ENCODE results near the gene PCDHB10. TPM values are rescaled to one million over a fixed set of nuclear protein-coding genes. Genes with fewer than 3 reads are reported as not detected.

Gene PCDHB10
- 12.9 TPM for total RNA-seq

GRCh38 chr5:141192110-141192725 lies at the start of gene PCDHB10:
Gene PCDHB10, plus strand, starts transcription at chr5:141192353. Its CDS starts 200 bp downstream, at chr5:141192553.

GRCh38 chr5:141149812-141150211 lies 42.3 kb upstream of the PCDHB10 start, which contains the start of gene PCDHB6:
Gene PCDHB6, plus strand, starts transcription at chr5:141150057. Its CDS starts 201 bp downstream, at chr5:141150258.

GRCh38 chr5:141172381-141173204 lies 19.6 kb upstream of the PCDHB10 start, which contains the start of gene PCDHB7:
Gene PCDHB7, plus strand, starts transcription at chr5:141172644. Its CDS starts 192 bp downstream, at chr5:141172836.

GRCh38 chr5:141177577-141178191 lies 14.5 kb upstream of the PCDHB10 start, which contains the start of gene PCDHB8:
Gene PCDHB8, plus strand, starts transcription at chr5:141177790. Its CDS starts 245 bp downstream, at chr5:141178035.

GRCh38 chr5:141182248-141182647 lies 9.9 kb upstream of the PCDHB10 start, which contains the start of gene PCDHB16:
Gene PCDHB16, plus strand, starts transcription at chr5:141182387. Its CDS starts 173 bp downstream, at chr5:141182560.

GRCh38 chr5:141186897-141187512 lies 5.1 kb upstream of the PCDHB10 start, which contains the start of gene PCDHB9:
Gene PCDHB9, plus strand, starts transcription at chr5:141187161. Its CDS starts 158 bp downstream, at chr5:141187319.

GRCh38 chr5:141199359-141200235 lies 7.4 kb downstream of the PCDHB10 start, which contains the start of gene PCDHB11:
Gene PCDHB11, plus strand, starts transcription at chr5:141199627. Its CDS starts 148 bp downstream, at chr5:141199775.

GRCh38 chr5:141208478-141208877 lies 16.3 kb downstream of the PCDHB10 start, which contains the start of gene PCDHB12:
Gene PCDHB12, plus strand, starts transcription at chr5:141208719. Its CDS starts 189 bp downstream, at chr5:141208908.

GRCh38 chr5:141213656-141214339 lies 21.6 kb downstream of the PCDHB10 start, which contains the start of gene PCDHB13:
Gene PCDHB13, plus strand, starts transcription at chr5:141213919. Its CDS starts 205 bp downstream, at chr5:141214124.

GRCh38 chr5:141223112-141223783 lies 31.1 kb downstream of the PCDHB10 start, which contains the start of gene PCDHB14:
Gene PCDHB14, plus strand, starts transcription at chr5:141223343. Its CDS starts 163 bp downstream, at chr5:141223506.

Other genes starting within 250 kb of the PCDHB10 start
- 39.0 TPM for gene PCDHAC2, start 225.9 kb upstream of the PCDHB10 start, total RNA-seq
- 0.05 TPM for gene PCDHB1, start 141.0 kb upstream of the PCDHB10 start, total RNA-seq
- gene PCDHB2, start 97.7 kb upstream of the PCDHB10 start, total RNA-seq = 8.3 TPM
- gene PCDHB3, start 91.9 kb upstream of the PCDHB10 start, total RNA-seq = 10.6 TPM
- gene PCDHB4, start 70.5 kb upstream of the PCDHB10 start, total RNA-seq = 4.5 TPM
- gene PCDHB5, start 57.1 kb upstream of the PCDHB10 start, total RNA-seq = 8.4 TPM
- 2.0 TPM for gene PCDHB6, start 42.3 kb upstream of the PCDHB10 start, total RNA-seq
- gene PCDHB7, start 19.7 kb upstream of the PCDHB10 start, total RNA-seq = 7.9 TPM
- 3.4 TPM for gene PCDHB8, start 14.6 kb upstream of the PCDHB10 start, total RNA-seq
- gene PCDHB16, start 10.0 kb upstream of the PCDHB10 start, total RNA-seq = 9.2 TPM
- gene PCDHB9, start 5.2 kb upstream of the PCDHB10 start, total RNA-seq = 5.9 TPM
- 9.5 TPM for gene PCDHB11, start 7.3 kb downstream of the PCDHB10 start, total RNA-seq
- 15.0 TPM for gene PCDHB12, start 16.4 kb downstream of the PCDHB10 start, total RNA-seq
- 11.2 TPM for gene PCDHB13, start 21.6 kb downstream of the PCDHB10 start, total RNA-seq
- gene PCDHB14, start 31.0 kb downstream of the PCDHB10 start, total RNA-seq = 13.5 TPM
- gene PCDHB15, start 53.0 kb downstream of the PCDHB10 start, total RNA-seq = 14.5 TPM
- not detected for gene SLC25A2, start 111.7 kb downstream of the PCDHB10 start, total RNA-seq
- 133 TPM for gene TAF7, start 128.4 kb downstream of the PCDHB10 start, total RNA-seq
- 1.8 TPM for gene PCDHGA1, start 138.2 kb downstream of the PCDHB10 start, total RNA-seq
- 15.8 TPM for gene PCDHGA2, start 146.4 kb downstream of the PCDHB10 start, total RNA-seq
- 7.5 TPM for gene PCDHGA3, start 151.5 kb downstream of the PCDHB10 start, total RNA-seq
- 10.9 TPM for gene PCDHGB1, start 157.7 kb downstream of the PCDHB10 start, total RNA-seq
- 11.1 TPM for gene PCDHGA4, start 162.7 kb downstream of the PCDHB10 start, total RNA-seq
- 14.6 TPM for gene PCDHGB2, start 167.6 kb downstream of the PCDHB10 start, total RNA-seq
- 10.6 TPM for gene PCDHGA5, start 171.8 kb downstream of the PCDHB10 start, total RNA-seq
- 14.2 TPM for gene PCDHGB3, start 177.9 kb downstream of the PCDHB10 start, total RNA-seq
- 13.2 TPM for gene PCDHGA6, start 181.5 kb downstream of the PCDHB10 start, total RNA-seq
- gene PCDHGA7, start 190.4 kb downstream of the PCDHB10 start, total RNA-seq = 11.2 TPM
- 20.7 TPM for gene PCDHGB4, start 195.3 kb downstream of the PCDHB10 start, total RNA-seq
- gene PCDHGA8, start 200.3 kb downstream of the PCDHB10 start, total RNA-seq = 10.1 TPM
- 23.4 TPM for gene PCDHGB5, start 205.6 kb downstream of the PCDHB10 start, total RNA-seq
- gene PCDHGA9, start 210.4 kb downstream of the PCDHB10 start, total RNA-seq = 21.7 TPM
- 15.1 TPM for gene PCDHGB6, start 215.7 kb downstream of the PCDHB10 start, total RNA-seq
- 15.6 TPM for gene PCDHGA10, start 220.6 kb downstream of the PCDHB10 start, total RNA-seq
- 26.6 TPM for gene PCDHGB7, start 225.3 kb downstream of the PCDHB10 start, total RNA-seq
- 19.0 TPM for gene PCDHGA11, start 228.7 kb downstream of the PCDHB10 start, total RNA-seq
- 12.6 TPM for gene PCDHGA12, start 238.2 kb downstream of the PCDHB10 start, total RNA-seq